GM21786 (cell line): ENCODE measurements around the gene SULT2B1.

Experiments used
- ATAC-seq: cut with Tn5 transposase; IDR thresholded peaks from one replicate; pipeline ENCODE4 v1.9.1; 2021; ENCODE audit not compliant: unreplicated experiment

Gene SULT2B1

DNA sequence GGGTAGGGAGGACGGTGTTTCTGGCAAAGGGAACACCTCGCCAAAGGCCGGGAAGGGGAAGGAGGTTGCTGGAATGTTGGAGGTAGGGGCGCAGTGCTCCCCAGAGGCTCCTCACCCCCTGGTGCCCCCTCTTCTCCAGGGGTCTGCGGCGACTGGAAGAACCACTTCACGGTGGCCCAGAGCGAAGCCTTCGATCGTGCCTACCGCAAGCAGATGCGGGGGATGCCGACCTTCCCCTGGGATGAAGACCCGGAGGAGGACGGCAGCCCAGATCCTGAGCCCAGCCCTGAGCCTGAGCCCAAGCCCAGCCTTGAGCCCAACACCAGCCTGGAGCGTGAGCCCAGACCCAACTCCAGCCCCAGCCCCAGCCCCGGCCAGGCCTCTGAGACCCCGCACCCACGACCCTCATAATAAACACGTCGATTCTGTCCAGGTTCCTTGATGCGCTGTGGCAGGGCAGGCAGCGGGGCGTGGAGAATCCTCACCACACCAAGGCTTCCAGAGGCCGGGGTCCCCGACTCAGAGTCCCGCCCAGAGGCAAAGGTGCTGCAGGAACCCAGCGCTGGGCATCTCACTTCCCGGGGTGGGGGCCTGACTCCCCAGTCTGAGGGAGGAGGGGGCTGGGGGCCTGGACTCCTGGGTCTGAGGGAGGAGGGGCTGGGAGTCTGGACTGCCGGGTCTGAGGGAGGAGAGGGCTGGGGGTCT is 47.2 kb downstream of the SULT2B1 start:
- ATAC-seq: no peak

DNA sequence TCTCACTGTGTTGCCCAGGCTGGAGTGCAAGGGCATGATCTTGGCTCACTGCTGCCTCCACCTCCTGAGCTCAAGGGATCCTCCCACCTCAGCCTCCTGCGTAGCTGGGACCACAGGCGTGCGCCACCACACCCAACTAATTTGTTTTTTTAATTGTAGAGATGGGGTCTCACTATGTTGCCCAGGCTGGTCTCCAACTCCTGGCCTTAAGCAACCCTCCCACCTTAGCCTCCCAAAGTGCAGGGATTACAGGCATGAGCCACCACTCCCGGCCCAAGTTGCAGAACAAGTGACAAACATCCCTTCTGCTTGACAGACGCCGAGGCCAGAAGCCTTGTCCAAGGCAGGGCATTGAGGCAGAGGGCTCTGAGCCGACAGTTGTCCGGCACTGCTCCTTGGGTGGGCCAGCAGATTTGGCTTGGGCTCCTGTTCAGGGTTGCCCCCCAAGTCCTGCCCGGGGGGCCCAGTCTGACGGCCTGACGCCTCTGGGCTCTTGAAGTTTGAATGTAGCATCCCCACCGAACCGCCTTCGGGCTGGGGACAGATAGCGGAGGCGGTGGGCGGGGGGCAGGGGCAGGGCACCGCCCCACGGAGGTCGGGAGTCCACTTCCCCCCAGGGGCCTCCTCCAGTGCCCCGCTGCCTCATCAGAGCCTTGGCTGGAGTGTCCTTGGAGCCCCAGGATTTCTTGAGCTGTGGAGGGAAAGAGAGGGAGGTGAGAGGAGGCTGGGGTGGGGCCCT is 48.9 kb downstream of the SULT2B1 start:
- no peak for ATAC-seq

DNA sequence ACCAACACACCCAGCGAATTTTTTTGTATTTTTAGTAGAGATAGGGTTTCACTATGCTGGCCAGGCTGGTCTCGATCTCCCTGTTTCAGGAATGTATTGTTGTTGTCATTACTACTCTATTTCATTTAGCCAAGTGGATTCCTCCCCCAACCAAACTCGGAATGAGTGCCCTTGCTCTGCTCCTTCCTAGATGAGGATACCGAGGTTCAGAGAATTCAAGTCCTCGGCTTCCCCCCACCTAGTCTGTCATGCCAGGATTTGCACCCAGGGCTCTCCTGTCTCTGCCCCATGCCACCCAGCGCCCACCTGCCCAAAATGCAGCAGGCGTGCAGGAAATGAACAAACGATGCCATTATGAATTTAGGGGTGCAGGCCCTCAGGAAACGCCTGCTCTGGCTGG is 51.0 kb downstream of the SULT2B1 start:
- no peak for ATAC-seq

DNA sequence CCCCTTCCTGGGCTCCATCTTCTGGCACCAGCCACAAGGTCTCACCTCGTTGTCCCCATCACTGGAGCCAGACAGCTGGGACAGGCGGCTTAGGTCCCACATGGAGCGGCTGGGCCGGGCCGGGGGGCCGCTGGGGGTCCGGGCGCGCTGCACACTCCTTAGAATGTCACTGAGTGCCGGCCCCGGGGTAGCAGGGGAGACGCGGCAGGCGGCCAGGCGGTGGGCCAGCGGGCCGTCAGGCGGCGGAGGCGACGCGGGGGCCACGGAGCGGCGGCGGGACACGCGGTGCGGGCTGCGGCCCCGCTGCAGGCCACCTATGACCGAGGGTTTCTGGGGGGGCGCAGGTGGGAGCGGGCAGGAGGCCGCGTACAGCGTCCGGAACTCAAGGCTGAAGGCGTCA is 51.5 kb downstream of the SULT2B1 start:
- no peak for ATAC-seq

DNA sequence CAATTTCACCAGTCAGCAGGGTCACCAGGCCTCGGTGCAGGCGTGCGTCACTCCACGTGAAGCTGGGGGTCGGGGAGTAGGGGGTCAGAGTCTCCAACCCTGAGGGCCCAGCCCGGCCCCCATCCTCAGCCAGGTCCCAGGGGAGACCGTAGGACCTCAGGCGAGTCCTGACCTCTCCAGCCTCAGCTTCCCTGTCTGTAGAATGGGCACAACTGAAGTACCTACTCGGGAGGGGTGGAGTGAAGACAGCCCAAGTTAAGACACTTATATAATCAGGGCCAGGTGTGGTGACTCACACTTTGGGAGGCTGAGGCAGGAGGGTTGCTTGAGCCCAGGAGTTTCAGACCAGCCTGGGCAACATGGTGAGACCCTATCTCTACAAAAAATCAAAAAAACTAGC is 51.9 kb downstream of the SULT2B1 start:
- ATAC-seq: no peak

DNA sequence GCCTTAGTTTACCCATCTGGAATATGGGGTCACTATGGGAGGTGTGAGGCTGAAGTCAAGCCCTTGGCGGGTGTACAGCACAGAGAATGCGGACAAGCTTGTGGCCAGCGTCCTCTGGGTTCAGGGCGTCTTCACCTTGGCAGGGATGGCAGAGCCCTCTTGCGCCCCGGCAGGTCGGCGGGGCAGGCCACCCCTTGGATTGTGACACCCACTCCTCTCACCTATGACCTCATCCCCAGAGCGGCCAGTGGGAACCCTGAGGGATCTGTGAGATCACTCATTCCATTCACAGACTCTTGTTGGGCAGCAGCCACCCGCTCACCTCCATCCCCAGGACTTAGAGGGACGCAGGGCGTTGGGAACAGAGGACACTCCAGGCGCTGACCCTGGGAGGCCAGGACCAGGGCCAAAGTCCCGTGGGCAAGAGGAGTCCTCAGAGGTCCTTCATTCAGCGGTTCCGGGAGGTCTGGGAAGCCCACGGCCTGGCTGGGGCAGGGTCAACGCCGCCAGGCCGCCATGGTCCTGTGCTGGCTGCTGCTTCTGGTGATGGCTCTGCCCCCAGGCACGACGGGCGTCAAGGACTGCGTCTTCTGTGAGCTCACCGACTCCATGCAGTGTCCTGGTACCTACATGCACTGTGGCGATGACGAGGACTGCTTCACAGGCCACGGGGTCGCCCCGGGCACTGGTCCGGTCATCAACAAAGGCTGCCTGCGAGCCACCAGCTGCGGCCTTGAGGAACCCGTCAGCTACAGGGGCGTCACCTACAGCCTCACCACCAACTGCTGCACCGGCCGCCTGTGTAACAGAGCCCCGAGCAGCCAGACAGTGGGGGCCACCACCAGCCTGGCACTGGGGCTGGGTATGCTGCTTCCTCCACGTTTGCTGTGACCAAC is 54.7 kb downstream of the SULT2B1 start, which contains the start of gene SPACA4:
Gene SPACA4, plus strand, starts transcription at position 280 of the 896 bp plus-strand sequence. Its CDS starts 237 bp downstream, at position 517.
- ATAC-seq: no peak

DNA sequence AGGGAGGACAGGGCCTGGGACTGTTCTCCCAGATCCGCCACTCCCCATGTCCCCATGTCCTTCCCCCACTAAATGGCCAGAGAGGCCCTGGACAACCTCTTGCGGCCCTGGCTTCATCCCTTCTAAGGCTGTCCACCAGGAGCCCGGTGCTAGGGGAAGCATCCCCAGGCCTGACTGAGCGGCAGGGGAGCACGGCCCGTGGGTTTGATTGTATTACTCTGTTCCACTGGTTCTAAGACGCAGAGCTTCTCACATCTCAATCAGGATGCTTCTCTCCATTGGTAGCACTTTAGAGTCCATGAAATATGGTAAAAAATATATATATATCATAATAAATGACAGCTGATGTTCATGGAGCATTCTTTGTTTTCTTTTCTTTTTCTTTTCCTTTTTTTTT is 55.4 kb downstream of the SULT2B1 start:
- ATAC-seq: no peak

DNA sequence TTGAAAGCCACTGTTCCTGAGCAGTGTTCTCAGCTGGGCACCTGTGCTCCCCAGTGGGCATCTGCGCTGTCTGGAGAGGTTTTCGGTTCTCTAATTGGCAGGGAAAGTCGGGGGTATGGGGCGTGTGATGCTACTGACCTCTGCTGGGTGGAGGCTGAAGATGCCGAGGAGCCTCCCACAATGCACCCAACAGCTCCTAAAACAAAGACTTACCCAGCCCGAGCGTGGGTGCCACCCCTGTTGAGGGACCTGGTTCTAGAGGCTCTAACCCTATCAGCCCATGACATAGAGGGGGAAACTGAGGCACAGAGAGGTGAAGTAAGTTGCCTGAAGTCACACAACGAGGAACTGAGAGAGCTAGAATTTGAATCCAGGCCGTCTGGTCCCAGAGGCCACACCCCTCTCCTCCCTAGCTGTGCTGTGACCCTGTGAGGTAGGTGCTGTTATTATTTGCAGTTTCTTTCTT is 56.9 kb downstream of the SULT2B1 start:
- ATAC-seq: no peak

DNA sequence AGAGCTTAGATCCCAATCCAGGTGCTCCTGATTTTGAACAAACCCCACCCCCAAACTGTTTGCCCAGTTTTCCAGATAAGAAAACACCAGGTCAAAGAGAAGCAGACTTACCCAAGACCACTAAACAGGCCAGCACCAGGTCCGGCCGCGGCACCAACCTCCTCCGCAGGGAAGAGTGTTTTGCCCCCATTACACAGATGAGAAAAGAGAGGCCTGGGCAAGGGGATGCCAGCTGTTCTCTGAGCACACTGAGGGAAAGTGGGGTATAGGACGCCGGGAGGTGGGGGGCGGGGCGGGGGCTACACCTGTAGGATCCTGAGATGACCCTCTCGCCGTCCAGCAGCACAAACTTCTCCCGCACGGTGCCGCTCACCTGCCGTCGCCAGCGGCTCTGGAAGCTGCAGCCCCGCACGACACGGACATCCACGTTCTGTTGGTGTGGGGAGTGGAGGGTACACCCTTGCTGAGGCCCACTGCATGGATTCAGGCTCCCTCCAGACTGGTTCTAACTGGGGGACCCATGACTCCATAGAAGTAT is 57.7 kb downstream of the SULT2B1 start:
- ATAC-seq: no peak

DNA sequence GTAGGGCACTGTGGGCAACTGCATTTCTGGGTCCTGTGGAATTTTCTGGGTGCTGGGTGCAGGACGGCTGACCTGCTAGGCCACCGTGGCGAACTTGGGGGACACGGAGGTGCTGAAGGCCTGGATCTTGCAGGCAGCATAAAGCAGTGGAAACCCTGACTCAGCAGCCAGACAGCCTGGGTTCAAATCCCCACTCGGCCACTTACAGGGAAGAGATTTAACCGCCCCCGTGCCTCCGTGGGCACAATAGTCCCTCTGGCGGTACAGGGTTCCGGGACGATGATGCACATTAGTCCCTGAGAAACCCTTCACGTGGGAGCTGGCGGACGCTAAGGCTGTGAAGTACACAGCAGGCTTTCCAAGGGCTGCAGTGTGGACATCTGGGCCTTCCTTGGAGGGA is 59.9 kb downstream of the SULT2B1 start:
- no peak for ATAC-seq

DNA sequence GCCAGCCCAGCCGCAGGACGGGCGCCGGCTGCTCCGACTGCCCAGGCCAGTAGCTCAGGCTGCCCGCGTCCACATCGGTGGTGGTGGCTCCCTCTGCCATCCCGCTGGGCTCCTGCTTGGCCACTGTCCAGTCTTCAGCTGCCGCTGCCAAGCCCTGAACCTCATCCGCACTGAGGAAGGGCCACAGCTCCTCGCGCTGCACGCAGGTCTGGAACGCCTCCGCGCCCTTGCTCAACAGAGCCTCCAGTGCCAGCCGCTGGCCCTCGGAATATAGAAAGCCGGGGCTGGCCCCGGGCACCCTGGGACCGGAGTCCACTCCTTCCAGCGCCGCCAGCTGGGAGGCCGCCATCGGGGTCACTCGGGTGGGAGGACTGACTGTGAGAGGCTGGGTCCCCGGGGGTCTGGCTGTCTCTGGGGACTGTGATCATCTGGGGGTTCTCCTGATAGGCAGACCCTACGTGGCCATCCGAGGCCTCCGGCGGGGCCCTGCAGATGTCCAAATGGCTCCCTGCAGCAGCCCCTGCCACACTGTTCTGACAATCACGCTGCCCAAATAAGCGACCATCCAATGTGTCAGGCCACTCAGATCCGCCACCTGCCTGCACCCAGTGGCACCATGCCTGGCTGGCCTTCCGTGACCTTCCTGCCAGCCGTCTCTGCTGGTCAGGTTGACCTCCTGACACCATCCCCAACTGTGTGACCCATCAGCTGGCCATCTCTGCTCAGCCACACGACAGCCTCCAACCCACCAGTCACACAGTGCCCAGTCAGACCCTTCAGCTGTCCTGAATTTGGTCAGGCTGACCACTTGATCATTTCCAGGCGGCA is 61.3 kb downstream of the SULT2B1 start:
- ATAC-seq: no peak

DNA sequence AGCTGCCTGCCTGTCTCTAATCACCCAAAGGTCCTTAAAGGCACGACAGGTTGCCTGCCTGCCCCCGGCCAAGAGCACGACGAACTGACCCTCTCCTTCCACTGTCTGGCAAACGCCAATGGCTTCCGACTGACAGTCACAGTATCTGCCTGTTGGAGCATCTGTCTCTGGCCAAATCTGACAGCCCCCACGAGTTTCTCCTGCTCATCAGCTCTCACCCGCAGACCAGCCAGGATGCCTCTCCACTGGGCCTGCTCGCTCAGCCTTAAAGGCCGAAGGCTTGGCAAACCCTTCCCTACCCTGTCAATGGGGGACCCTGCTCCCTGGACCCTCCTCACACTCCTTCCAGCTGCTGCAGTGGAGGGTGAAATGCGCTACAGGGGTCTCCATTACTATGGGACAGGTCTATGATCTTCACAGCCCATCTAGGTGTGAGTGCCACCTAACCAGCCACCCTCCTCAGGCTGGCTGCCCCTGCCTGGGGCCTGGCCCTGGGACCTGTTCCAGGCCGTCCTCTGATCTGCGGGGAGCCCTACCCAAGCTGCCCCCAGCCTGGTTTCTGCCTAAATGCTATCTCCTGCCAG is 62.0 kb downstream of the SULT2B1 start:
- ATAC-seq: no peak

DNA sequence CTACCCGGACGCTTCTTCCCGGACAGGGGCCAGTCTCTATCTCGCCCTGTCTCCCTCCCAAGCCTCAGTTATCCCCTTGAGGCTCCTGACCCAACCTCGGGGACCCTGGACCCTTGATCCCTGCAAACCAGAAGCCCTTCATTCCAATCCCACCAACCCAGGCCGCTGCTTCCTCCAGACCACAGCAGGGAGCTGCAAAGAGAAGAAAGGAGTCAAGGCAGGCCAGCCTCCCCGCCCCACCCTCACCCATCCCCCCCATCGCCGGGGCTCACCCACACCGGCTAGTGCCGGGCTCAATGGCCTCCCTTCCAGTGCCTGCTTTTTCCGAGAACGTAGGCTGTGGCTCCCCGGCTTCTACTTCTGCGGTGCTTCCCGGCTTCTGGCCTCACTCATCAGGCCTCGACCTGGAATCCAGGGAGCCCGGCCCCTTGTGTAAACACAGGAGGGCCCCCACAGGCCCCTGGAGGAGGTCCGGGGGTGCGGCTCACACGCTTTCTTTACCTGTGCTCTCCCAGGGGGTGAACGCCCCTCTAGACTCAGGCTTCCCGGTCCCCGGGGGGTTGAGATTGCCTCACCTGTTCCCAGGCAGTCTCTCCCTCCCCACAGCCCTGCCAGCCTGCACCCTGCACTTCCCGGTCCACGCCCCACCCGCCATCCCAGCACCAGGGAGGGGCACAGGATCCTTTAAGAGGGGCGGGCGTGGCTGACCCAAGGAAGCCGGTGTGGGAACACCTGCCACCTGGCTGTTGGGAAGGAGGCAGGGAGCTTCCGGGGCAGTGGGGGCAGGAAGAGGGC is 62.7 kb downstream of the SULT2B1 start, which contains the start of gene FAM83E:
Gene FAM83E, minus strand, starts transcription at position 641 of the 795 bp plus-strand sequence. CDS start 1,704 bp downstream, outside the sequence.
- ATAC-seq: no peak

DNA sequence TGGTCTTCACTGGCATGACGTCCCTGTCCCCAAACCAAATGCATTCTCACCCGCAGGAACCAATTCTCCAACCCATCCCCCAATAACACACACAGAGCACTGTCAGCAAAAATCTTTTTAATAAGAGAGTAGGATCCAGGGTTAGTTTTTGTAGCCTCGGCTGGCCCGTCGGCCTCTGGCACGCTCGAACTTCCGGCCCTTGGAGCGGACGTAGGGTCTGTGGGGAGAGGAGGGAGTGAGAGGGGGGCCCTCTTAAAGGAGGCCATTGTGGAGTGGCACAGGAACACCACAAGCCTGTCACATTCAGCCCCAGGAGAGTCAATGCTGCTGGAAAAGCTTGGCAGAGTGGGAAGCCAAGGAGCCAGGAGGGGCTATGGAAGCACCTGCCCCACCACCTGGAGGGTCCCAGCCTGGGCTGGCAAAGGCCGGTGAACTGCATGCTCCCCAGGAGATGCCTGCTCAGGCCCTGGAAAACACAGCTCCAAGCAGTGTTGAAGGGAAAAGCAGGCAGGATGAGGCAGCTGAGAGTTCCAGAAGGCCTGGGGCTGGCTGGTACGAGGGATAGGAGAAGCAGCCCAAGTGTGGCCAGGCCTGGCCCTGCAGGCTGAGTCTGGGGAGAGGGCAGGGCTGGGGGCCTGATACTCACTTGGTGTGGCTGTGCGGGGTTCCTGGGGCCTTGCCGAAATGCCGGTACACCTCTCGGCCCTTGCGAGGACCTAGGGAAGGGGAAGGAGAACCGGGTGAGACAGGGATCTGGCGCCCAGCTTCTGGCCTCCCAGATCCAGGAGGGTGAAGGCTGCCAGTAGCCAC is 63.5 kb downstream of the SULT2B1 start:
- no peak for ATAC-seq

DNA sequence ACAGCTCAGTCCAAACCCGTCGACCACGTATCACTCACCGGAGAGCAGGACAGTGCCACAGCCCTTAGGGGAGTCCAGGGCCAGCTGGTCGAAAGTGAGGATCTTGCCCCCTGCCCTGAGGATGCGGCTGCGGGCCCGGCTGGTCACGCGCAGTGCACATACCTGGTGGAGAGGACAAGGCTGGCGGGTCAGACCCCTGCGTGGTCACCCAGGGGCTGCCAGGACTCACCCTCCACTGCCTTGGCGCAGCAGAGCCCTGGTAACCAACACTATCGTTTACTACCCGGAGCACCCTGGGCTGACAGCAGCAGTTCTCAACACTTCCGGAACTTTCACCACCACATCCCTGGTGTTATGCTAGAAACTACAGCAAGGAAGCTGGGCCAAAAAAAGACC is 64.1 kb downstream of the SULT2B1 start:
- ATAC-seq: no peak

DNA sequence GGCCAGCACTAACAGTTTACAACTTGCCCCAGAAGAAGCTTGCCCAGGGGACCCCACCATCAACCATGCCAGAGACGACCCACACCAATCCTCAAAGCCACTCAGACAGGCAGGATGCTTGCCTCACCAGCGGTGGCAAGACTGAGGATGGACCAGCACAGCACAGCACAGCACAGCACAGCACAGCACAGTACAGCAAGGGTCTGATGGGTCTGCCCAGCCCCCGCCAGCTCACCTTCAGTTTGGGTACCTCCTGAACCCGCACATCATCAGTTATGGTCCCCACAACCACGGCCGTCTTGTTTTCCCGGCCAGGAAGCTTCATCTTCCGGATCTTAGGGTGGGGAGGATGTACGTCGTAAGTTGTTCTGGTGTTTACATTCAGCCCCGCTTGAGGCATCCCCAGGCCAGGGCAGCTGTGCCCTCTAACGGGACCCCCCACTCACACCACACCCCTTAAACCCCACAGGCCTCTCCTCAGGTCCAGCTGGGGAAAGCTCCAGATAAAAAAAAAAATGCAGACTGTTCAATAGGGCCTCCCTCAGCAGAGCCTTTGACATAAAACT is 64.6 kb downstream of the SULT2B1 start:
- ATAC-seq: no peak

DNA sequence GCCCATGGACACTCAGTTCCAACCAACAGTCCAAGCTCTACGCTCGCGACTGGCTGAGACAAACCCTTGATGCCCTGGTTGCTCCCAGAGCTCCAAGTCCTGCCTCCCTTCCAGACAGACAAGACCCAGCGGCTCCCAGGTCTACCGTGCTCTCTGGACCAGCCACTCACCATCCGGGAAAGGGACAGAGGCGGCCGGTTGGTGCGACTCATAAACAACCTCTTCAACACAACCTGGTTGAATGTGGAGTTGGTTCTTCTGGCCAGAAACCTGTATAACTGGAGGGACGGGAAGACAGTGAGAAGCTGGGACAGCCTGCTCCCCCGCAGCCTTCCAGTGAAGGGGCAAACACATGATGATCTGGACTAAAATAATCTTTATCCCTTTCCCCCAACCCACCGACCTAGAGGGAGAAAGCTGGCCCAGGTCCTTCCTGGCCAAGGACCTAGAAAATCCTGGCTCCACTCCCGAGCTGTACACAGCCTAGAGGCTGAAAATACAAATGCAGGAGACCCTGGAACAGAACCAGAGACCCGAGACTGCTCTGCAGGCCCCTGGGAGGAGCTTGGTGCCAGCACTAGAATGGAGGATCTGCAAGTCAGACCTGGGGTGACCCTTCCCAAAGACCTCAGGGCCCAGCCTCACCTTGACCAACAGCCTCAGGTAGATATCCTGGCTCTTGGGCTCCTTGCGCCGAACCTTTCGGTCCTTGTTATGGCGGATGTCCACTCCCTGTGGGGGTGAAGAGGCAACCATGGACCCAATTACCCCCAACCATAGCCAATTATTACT is 65.4 kb downstream of the SULT2B1 start:
- no peak for ATAC-seq
